GM19099 (cell line): ENCODE measurements around the gene ZCCHC24.

Source experiments
- POLR2A ChIP-seq: IDR thresholded peaks from 3 replicates; pipeline ENCODE4 v1.6.1; 2011; ENCODE audit warnings: low read depth; ENCODE audit not compliant: insufficient read length; ENCODE audit errors: extremely low read depth

Gene ZCCHC24

DNA sequence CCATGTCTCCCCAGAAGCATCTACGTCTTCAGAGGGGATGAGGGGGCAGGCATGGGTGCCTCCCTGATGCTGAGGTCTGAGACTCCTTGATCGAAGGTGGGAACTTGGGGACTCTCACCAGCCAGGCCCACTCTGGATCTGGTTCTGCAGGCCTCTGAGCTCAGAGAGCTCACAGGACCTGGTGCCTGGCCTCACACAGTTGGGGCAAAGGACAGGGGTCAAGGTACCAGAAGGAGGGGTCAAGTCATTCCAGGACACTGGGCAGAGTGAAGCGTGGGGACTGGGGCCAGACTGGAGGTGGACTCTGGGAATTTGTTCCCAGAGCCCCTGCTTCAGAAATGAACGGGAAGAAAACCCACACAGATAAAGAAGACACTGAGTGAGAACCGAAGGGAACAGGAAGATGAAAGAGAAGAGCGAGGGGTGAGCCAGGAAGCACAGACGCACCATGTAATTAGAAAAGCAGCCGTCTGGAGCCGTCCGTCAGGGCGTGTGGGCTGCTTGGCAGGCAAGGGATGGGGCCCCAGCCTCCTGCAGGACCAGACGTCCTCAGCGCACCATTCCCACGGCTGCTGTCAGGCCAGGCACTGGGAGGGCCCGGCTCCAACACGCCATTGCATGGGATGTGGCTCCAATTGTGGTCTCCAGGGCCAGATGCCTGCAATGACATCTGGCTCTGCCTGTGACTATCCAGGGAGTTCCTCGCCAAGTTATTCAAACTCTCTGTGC is 47.7 kb downstream of the ZCCHC24 start:
- TF ChIP-seq POLR2A: no peak

DNA sequence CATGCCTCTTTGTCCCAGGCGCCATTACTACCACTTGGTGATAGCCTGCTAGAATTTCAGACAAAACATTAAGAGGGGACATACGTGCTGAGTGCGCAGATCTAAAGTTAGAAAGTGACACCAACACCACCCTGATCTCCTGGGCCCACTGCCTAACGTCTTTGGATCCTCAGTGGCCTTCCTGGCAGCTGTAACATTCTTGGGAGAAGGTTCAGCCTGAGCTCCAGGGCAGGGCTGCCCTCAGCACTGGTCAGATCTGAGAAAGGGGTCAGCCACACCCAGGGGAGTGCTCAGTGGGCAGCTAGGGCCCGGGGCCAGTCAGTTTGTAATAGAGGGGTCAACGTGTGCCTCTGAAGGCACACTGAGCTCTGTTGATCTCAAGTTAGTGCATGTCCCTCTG is 48.4 kb downstream of the ZCCHC24 start:
- no peak for TF ChIP-seq POLR2A

- TF ChIP-seq POLR2A: no peak
These were observed 48.9 kb downstream of the ZCCHC24 start for GRCh38 chr10:79396520-79396919.

GRCh38 chr10:79394664-79395063 is 50.8 kb downstream of the ZCCHC24 start:
- no peak for TF ChIP-seq POLR2A

GRCh38 chr10:79393924-79394610 is 51.4 kb downstream of the ZCCHC24 start:
- TF ChIP-seq POLR2A: no peak

- TF ChIP-seq POLR2A: no peak
These were observed 52.1 kb downstream of the ZCCHC24 start for GRCh38 chr10:79393221-79393923.

DNA sequence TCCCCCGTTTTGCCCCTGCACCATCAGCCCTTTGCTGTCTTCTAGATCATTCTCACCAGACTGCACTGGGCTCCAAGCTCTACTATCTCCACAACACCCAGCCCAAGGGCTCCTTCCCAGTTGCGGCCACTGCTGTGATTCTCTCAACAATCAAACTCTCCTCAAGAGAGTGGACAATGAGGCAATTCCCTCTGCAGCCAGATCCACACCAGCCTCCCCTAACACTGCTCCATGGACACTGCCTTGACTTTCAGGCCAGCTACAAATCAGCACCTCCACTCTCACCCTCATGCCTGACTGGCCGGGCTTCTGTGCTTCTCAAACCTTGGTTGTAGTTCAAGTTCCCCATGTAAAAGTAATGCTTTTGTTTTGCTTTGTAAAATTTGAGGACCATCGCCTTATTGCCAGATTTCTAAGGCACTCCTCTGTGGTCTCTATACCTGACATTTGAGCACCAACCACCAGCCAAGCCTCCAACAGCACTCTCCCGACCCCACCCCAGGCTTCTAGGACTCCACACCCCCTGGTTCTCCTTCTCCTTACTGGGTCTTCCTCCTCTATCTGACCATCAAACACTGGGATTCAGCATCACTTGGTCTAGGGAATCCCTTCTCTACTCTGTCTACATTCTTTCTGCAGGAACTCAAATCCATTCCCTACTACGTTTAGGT is 52.8 kb downstream of the ZCCHC24 start:
- TF ChIP-seq POLR2A: no peak

- no peak for TF ChIP-seq POLR2A
These were observed 53.4 kb downstream of the ZCCHC24 start for GRCh38 chr10:79392020-79392398.

DNA sequence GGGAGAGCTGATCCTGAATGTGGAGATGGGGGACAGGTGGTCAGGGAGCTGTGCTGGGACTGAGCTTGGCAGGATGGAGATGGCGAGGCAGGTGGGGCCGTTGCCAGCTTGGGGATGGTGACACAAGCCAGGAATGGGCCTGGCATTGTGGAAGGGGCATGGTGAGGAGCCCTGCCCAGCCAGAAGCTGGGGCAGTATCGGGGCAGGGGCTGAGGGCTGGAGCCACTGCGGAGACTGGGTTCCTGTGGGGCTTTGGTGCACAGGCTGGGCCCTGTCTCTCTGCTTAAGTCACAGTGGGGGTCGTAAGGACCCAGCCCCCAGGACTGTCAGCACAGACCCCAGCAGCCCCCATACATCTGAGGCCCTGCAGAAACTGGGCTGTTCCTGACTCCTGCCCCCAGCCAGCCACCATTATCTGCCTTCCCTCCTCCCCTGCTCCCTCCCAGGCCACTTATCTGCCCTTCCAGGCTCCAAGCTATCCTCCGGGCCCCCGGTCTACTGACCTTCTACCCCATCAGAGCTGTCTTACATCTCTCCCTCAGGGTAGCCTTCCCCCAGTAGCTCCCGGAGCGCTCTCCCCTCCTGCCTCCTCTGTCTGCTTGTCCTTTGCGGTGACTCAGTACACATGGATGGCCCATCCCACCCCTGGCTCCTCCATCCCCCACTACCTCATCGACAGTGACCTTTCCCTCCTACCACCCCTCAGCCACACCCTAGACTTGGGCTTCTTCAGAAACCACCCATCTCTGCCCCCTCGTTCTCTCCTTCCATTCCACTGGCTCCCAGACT is 54.0 kb downstream of the ZCCHC24 start:
- no peak for TF ChIP-seq POLR2A

GRCh38 chr10:79390551-79391229 is 54.7 kb downstream of the ZCCHC24 start:
- no peak for TF ChIP-seq POLR2A

- no peak for TF ChIP-seq POLR2A
These were observed 55.4 kb downstream of the ZCCHC24 start for GRCh38 chr10:79390057-79390456.

DNA sequence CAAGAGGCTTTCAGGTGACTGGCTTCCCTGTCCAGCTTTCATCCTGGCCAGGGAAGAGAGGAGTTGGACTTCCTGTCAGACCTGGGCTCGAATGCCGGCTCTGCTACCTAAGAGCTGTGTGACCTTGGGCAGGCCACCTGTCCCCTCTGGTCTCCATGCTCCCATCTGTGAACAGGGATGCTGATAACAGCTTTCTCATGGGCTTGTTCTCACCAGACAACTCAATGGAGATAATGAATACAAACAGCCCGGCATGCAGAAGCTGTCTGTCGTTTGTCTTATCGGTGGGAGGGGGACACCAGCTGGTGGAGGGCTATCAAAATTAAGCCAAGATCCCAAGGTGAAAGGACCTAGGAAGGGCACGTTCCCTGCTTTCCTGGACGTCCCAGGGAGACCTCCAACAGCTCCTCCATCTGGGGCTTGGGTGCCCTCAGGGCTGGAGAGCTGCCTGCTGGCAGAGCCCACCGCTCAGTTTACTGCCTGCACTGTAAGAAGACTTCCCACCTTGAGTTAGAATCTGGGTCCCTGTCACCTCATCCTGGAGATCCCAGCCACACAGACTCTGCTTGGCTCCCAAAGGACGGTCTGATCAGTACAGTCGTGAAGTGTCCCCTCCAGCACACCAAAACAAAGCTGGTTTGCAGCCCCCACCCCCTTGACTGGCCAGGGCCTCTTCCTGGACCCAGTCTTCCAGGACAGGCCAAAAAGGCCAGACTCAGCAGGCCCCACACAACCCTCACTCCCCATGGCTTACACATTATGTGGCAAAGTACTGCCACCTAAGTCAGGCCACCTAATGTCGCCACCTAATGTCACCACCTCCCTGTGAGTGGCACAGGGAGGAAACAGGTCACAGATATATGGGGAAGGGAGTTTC is 57.2 kb downstream of the ZCCHC24 start:
- no peak for TF ChIP-seq POLR2A

- TF ChIP-seq POLR2A: no peak
These were observed 57.9 kb downstream of the ZCCHC24 start for GRCh38 chr10:79387466-79387973.

- no peak for TF ChIP-seq POLR2A
These were observed 58.6 kb downstream of the ZCCHC24 start for GRCh38 chr10:79386637-79387465.
